Panc1 (cell line): Measurements from ENCODE around the gene HEMK1. TPM values are rescaled to one million over a fixed set of nuclear protein-coding genes. Genes with fewer than 3 reads are reported as not detected.

Experiments
- ATAC-seq: fragments of 200-7000 bp; cut with Tn5 transposase; 2 replicates; pipeline ENCODE4 v1.9.1; 2020; ENCODE audit warnings: mild to moderate bottlenecking, moderate library complexity
- BruUV-seq: library from RNA; stranded (reverse); fragments of 400-500 nt; replicated peaks from 2 replicates; lab custom pipeline; 2021; lab: Mats Ljungman, UMichigan
- CTCF ChIA-PET: fragments of 300-600 bp; sonication (Branson Sonifier 250); formaldehyde crosslinking; loops from one replicate; lab custom pipeline; 2022; ENCODE audit warnings: antibody characterized with exemption; lab: Charles Lee
- POLR2A ChIA-PET: fragments of 300-600 bp; sonication (Branson Sonifier 250); formaldehyde crosslinking; loops from one replicate; lab custom pipeline; 2022; ENCODE audit warnings: antibody characterized with exemption; lab: Charles Lee
- DNase-seq: peaks from one replicate; pipeline ENCODE4 v3.0.0-alpha.2; 2010; ENCODE audit warnings: low read depth, low spot score
- H3K27ac ChIP-seq: 2 replicates; pipeline ENCODE4 v1.5.1; 2011; ENCODE audit warnings: mild to moderate bottlenecking, low read length, inconsistent platforms
- H3K27me3 ChIP-seq: fragments of 200-500 bp; sonication (Bioruptor generic); 2 replicates; pipeline ENCODE4 v1.6.0; 2014; ENCODE audit warnings: low read length, inconsistent platforms; ENCODE audit not compliant: control insufficient read depth, insufficient read depth
- H3K36me3 ChIP-seq: fragments of 200-500 bp; sonication (Bioruptor generic); 2 replicates; pipeline ENCODE4 v1.5.1; 2014; ENCODE audit warnings: inconsistent platforms, mild to moderate bottlenecking, low read length, moderate library complexity; ENCODE audit not compliant: control insufficient read depth, insufficient read depth
- H3K4me1 ChIP-seq: 2 replicates; pipeline ENCODE4 v1.5.1; 2011; ENCODE audit warnings: inconsistent platforms, mild to moderate bottlenecking, low read length, moderate library complexity; ENCODE audit not compliant: control insufficient read depth, insufficient read depth
- H3K4me3 ChIP-seq, 2 experiments: 2 replicates each; pipeline ENCODE4 v1.5.1; 2011 to 2012; ENCODE audit warnings: low read depth in 2 of 2, low read length in 2 of 2, mild to moderate bottlenecking in 2 of 2, inconsistent platforms in 1 of 2, moderate library complexity in 1 of 2
- H3K9me3 ChIP-seq: fragments of 200-500 bp; sonication (Bioruptor generic); 2 replicates; pipeline ENCODE4 v1.5.1; 2014; ENCODE audit warnings: low read depth, mild to moderate bottlenecking, inconsistent platforms, low read length, moderate library complexity; ENCODE audit not compliant: control insufficient read depth, insufficient read depth
- CTCF ChIP-seq: fragments of 450-650 bp; IDR thresholded peaks from 2 replicates; pipeline ENCODE4 v1.5.1; 2017; ENCODE audit warnings: mild to moderate bottlenecking
- POLR2AphosphoS5 ChIP-seq: IDR thresholded peaks from 2 replicates; pipeline ENCODE4 v1.6.1; 2012; ENCODE audit warnings: mild to moderate bottlenecking, low read depth, low read length, moderate library complexity
- REST ChIP-seq, 2 experiments: IDR thresholded peaks; 2 replicates each; pipeline ENCODE4 v1.6.1; 2011 to 2012; ENCODE audit warnings: low read depth in 2 of 2, control low read depth in 1 of 2, low read length in 1 of 2, mild to moderate bottlenecking in 1 of 2, moderate library complexity in 1 of 2; ENCODE audit not compliant: insufficient read depth in 1 of 2
- SIN3A ChIP-seq: IDR thresholded peaks from 2 replicates; pipeline ENCODE4 v1.6.1; 2012; ENCODE audit warnings: low read depth, mild to moderate bottlenecking, low read length, moderate library complexity, borderline replicate concordance; ENCODE audit not compliant: insufficient read depth
- TCF7L2 ChIP-seq: IDR thresholded peaks from 2 replicates; pipeline ENCODE4 v1.6.1; 2011; ENCODE audit warnings: mild to moderate bottlenecking, low read depth, low read length, inconsistent platforms
- in situ Hi-C: cut with HindIII; loops from 2 replicates; pipeline ENCODE4 v1.10.0; 2016; ENCODE audit warnings: low sequenced_read_pairs, low pct_unique_long_range_greater_than_20kb
- intact Hi-C: fragments of 100-400 bp; cut with micrococcal nuclease; formaldehyde crosslinking; loops from one replicate; pipeline ENCODE4 v1.10.0; 2022; ENCODE audit not compliant: unreplicated experiment
- total RNA-seq: library from RNA; stranded (reverse); gene quantifications from one replicate; pipeline ENCODE4 v1.2.1, GENCODE V29; 2021; ENCODE audit not compliant: unreplicated experiment

HEMK1 gene
- total RNA-seq, 1 experiment from 2014 or later: 12.1 TPM

- CTCF ChIA-PET: interaction anchor here (0.8 kb wide), 1 partner anchor 189 kb away, joined by 3 read pairs; no protein-coding TSS in a partner anchor
- in situ Hi-C loops: no loop called here
- Histone ChIP-seq H3K9me3 (no peaks in the 10 kb centered on the region), H3K4me3 (no peak overlapping the region), H3K4me1 (no peaks in the 10 kb centered on the region), H3K27ac (no peak overlapping the region), H3K36me3 (no peaks in the 10 kb centered on the region), H3K27me3 (no peaks in the 10 kb centered on the region)
- no TSS peak for BruUV-seq
- TF ChIP-seq SIN3A: no peak
- TF ChIP-seq CTCF: no peak
- TF ChIP-seq POLR2AphosphoS5: no peak
- no peak for TF ChIP-seq TCF7L2
- TF ChIP-seq REST (IDR thresholded peaks at IDR 0.05; ENCODE audit: insufficient read depth in 1 of 2, low read depth in 2 of 2, low read length in 1 of 2): no peak
- DNase-seq: no peak
- POLR2A ChIA-PET: no interaction called here
- no peak for ATAC-seq
- intact Hi-C loops: no loop called here
Measured at GRCh38 chr3:50559702-50560101, 9.6 kb upstream of the HEMK1 start.

GRCh38 chr3:50562861-50563260 is 6.5 kb upstream of the HEMK1 start:
- H3K36me3 ChIP-seq: no peaks in the 10 kb centered on the region
- H3K4me1 ChIP-seq: peaks cover 4% of the 10 kb centered on the region
- H3K27ac ChIP-seq: no peak overlapping the region
- no peak for ATAC-seq
- ChIA-PET CTCF (no interaction called here), POLR2A (no interaction called here)
- DNase-seq: no peak
- BruUV-seq: no TSS peak
- in situ Hi-C loops (no loop called here), intact Hi-C loops (no loop called here)
- no peaks in the 10 kb centered on the region for H3K9me3 ChIP-seq
- no peak overlapping the region for H3K4me3 ChIP-seq
- TF ChIP-seq TCF7L2: no peak
- TF ChIP-seq SIN3A: no peak
- TF ChIP-seq POLR2AphosphoS5: no peak
- no peak for TF ChIP-seq REST (IDR thresholded peaks at IDR 0.05; ENCODE audit: insufficient read depth in 1 of 2, low read depth in 2 of 2, low read length in 1 of 2)
- no peak for TF ChIP-seq CTCF
- H3K27me3 ChIP-seq: no peaks in the 10 kb centered on the region
